HEK293T (cell line): Measurements from ENCODE around the gene RPL32.

Source experiments
- ARNT ChIP-seq: fragments of 450-650 bp; IDR thresholded peaks from 2 replicates; pipeline ENCODE4 v1.6.1; 2017; ENCODE audit warnings: mild to moderate bottlenecking
- FOXM1 ChIP-seq: fragments of 450-650 bp; IDR thresholded peaks from 2 replicates; pipeline ENCODE4 v1.6.1; 2017; ENCODE audit warnings: mild to moderate bottlenecking, borderline replicate concordance

DNA sequence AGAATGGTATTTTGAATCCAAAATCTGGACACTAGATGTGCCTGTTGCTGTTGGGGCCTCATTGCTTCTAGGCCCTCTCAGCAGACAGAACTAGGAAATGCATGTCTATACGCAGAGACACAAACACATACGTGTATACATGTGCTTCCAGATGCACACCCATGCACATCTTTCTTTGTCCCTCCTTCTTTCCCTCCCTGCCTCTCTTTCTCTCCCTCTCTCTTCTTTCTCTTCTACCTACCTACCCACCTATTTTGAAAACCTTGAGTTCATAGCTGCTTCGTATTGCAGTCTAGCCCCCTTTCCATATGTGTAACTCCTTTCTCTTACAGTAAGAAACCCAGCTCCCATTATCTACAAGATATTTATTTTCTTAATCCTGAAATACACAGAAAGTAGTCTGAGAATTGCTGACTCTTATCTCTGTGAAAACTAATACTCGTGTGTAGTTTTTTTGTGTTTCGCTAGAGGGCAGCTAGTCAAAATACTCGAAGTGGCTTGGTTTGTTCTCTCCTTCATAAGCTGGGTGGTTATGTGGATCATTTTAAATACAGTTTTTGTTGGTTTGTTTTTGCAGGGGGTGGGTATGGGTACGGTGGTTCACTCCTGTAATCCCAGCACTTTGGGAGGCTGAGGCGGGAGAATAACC, 18.5 kb downstream of the RPL32 start:
- TF ChIP-seq FOXM1 (no peak), ARNT (no peak)
